ENCODE measurements around the gene KRT81.

GRCh38 chr12:52263761-52264434, 27.4 kb downstream of the KRT81 start:
- TF ChIP-seq POLR2A (IDR thresholded peaks at IDR 0.05; ENCODE audit: low read length), result no peak
- TF ChIP-seq GATA1 (IDR thresholded peaks at IDR 0.05; ENCODE audit: low read depth, low read length), result no peak

Data from erythroblast (primary cell).